Neuronal stem cell (in vitro differentiated cells): ENCODE results near the gene ZNF827.

Source experiments
- DNase-seq: peaks from one replicate; pipeline ENCODE4 v3.0.0-alpha.2; 2013; ENCODE audit warnings: low spot score
- H2AFZ ChIP-seq: one replicate; pipeline ENCODE4 v1.6.1; 2013; ENCODE audit warnings: mild to moderate bottlenecking, low read length, inconsistent platforms
- H2AK5ac ChIP-seq: 2 replicates; pipeline ENCODE4 v1.6.1; 2013; ENCODE audit warnings: low read depth, mild to moderate bottlenecking, inconsistent platforms, low read length, moderate library complexity, mixed read lengths
- H2BK120ac ChIP-seq: 2 replicates; pipeline ENCODE4 v1.6.1; 2013; ENCODE audit warnings: low read depth, mild to moderate bottlenecking, inconsistent platforms, low read length, moderate library complexity, mixed read lengths
- H2BK12ac ChIP-seq: one replicate; pipeline ENCODE4 v1.6.1; 2013; ENCODE audit warnings: low read length, inconsistent platforms
- H2BK15ac ChIP-seq: 2 replicates; pipeline ENCODE4 v1.6.1; 2013; ENCODE audit warnings: mild to moderate bottlenecking, low read length, inconsistent platforms, mixed read lengths
- H2BK5ac ChIP-seq: one replicate; pipeline ENCODE4 v1.6.1; 2013; ENCODE audit warnings: inconsistent platforms, mild to moderate bottlenecking, low read length, moderate library complexity
- H3K14ac ChIP-seq: one replicate; pipeline ENCODE4 v1.6.1; 2013; ENCODE audit warnings: low read length, inconsistent platforms
- H3K18ac ChIP-seq: 2 replicates; pipeline ENCODE4 v1.6.1; 2013; ENCODE audit warnings: low read length, inconsistent platforms
- H3K23ac ChIP-seq: 2 replicates; pipeline ENCODE4 v1.6.1; 2013; ENCODE audit warnings: low read depth, mild to moderate bottlenecking, mixed read lengths, low read length, inconsistent platforms; ENCODE audit not compliant: poor library complexity
- H3K27ac ChIP-seq: replicated peaks from 3 replicates; pipeline ENCODE4 v1.5.1; 2013; ENCODE audit warnings: low read length, inconsistent platforms
- H3K27me3 ChIP-seq, 3 experiments: 2 replicates each; pipeline ENCODE4 v1.6.1; 2013; ENCODE audit warnings: low read length in 3 of 3, mild to moderate bottlenecking in 2 of 3, inconsistent platforms in 1 of 3, low read depth in 1 of 3, mixed read lengths in 1 of 3, moderate library complexity in 1 of 3; ENCODE audit not compliant: control insufficient read depth in 3 of 3, insufficient read depth in 3 of 3
- H3K36me3 ChIP-seq, 2 donors: replicated peaks in 1 of 2; 2 replicates each; pipeline ENCODE4 v1.6.1; 2013; ENCODE audit warnings: low read length in 2 of 2; ENCODE audit not compliant: control insufficient read depth in 2 of 2, insufficient read depth in 2 of 2
- H3K4ac ChIP-seq: 2 replicates; pipeline ENCODE4 v1.6.1; 2013; ENCODE audit warnings: inconsistent platforms, mild to moderate bottlenecking, low read length, moderate library complexity
- H3K4me1 ChIP-seq, 2 donors: 1 replicate in 1 of 2; 2 replicates in 1 of 2; pipeline ENCODE4 v1.6.1; 2013; ENCODE audit warnings: low read length in 2 of 2, low read depth in 1 of 2; ENCODE audit not compliant: control insufficient read depth in 2 of 2, insufficient read depth in 1 of 2
- H3K4me2 ChIP-seq: one replicate; pipeline ENCODE4 v1.6.1; 2013; ENCODE audit warnings: mild to moderate bottlenecking, low read length, inconsistent platforms; ENCODE audit not compliant: insufficient read depth, poor library complexity, severe bottlenecking
- H3K4me3 ChIP-seq, 2 donors: 2 replicates each; pipeline ENCODE4 v1.5.1; 2013; ENCODE audit warnings: low read length in 2 of 2, mild to moderate bottlenecking in 2 of 2, inconsistent platforms in 1 of 2, moderate library complexity in 1 of 2
- H3K79me1 ChIP-seq: one replicate; pipeline ENCODE4 v1.6.1; 2013; ENCODE audit warnings: low read depth, mild to moderate bottlenecking, inconsistent platforms, low read length, moderate library complexity
- H3K9ac ChIP-seq: one replicate; pipeline ENCODE4 v1.6.1; 2013; ENCODE audit warnings: mild to moderate bottlenecking, low read depth, low read length, inconsistent platforms; ENCODE audit not compliant: poor library complexity
- H3K9me3 ChIP-seq, 2 donors: replicated peaks in 1 of 2; 2 replicates each; pipeline versions ENCODE3 to v1.6.1; 2013; ENCODE audit warnings: low read length in 2 of 2, mild to moderate bottlenecking in 2 of 2, inconsistent platforms in 1 of 2, low read depth in 1 of 2, mixed read lengths in 1 of 2, moderate library complexity in 1 of 2; ENCODE audit not compliant: control insufficient read depth in 2 of 2, insufficient read depth in 1 of 2
- H4K8ac ChIP-seq: one replicate; pipeline ENCODE4 v1.6.1; 2013; ENCODE audit warnings: low read depth, mild to moderate bottlenecking, inconsistent platforms, low read length, moderate library complexity
- H4K91ac ChIP-seq: one replicate; pipeline ENCODE4 v1.6.1; 2013; ENCODE audit warnings: low read length, low read depth, mild to moderate bottlenecking, inconsistent platforms; ENCODE audit not compliant: poor library complexity
- WGBS, 2 donors: extraction: QIAGEN DNeasy Blood & Tissue Kit; methylation state at CpG; one replicate each; pipeline ENCODE4 v1.1.7; 2013; ENCODE audit warnings: missing lambda C conversion rate in 2 of 2, mixed read lengths in 1 of 2; ENCODE audit not compliant: insufficient read length in 2 of 2, insufficient replicate concordance in 1 of 2; ENCODE audit errors: extremely low coverage in 2 of 2; 5-methylcytosine and 5-hydroxymethylcytosine counted together

ZNF827 gene

DNA sequence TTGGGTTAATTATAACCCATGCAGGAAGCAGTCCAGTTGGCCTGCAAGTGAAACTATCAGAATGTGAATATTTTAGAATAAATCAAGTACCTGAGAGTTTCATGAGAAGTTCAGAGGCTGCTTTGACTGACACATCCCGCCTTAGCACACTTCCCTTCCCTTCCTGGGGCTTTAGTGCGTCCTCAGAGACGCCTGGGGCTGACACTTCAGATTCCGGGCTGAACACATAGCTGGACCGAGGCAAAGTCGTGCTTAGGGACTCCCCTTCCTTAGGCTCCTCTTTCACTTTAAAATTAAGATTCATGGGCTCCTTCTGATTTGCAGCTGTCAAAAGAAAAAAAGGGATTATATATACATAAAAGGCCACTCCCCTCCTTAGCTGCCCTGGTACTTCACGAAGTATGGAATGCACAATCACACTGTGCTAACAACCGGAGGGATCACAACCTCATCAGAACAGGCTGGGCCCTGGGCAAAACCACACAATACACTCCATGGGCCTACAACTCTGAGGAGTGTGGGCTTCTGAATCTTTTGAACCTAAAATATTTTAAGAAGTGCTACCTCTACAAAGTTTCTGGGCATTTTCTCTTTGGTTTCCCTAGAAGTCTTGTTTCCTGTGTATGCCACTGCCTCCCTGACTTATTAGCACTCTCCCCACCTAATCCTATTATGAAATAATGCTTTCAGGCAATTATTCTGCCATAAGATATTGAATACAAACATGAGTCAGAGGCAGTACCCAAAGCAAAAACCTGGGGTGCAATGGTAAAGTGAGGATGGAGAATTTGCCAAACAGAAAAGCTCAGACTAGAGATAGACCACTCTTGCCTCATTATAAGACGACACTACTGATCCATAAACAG lies 68.2 kb downstream of the ZNF827 start:
- H2BK120ac ChIP-seq: no peak overlapping the region
- H3K4me1 ChIP-seq: peaks cover 0 to 2% of the 10 kb centered on the region in 2 donors
- H2BK5ac ChIP-seq: no peak overlapping the region
- no peak overlapping the region for H3K27ac ChIP-seq
- no peak overlapping the region for H3K9ac ChIP-seq
- H4K8ac ChIP-seq: no peak overlapping the region
- no peak overlapping the region for H3K18ac ChIP-seq
- no peaks in the 10 kb centered on the region for H3K79me1 ChIP-seq
- no peak for DNase-seq
- no peak overlapping the region for H3K4ac ChIP-seq
- H2BK15ac ChIP-seq: no peak overlapping the region
- no peaks in the 10 kb centered on the region for H3K9me3 ChIP-seq
- no peak overlapping the region for H4K91ac ChIP-seq
- no peak overlapping the region for H3K23ac ChIP-seq
- WGBS, 2 donors: no CpG with 5 or more reads among the region's 9 CpGs
- no peak overlapping the region for H2BK12ac ChIP-seq
- peaks cover 1 to 77% of the 10 kb centered on the region in 2 donors for H3K36me3 ChIP-seq
- H2AK5ac ChIP-seq: no peak overlapping the region
- no peaks in the 10 kb centered on the region for H3K27me3 ChIP-seq
- H3K4me3 ChIP-seq: no peak overlapping the region
- no peak overlapping the region for H3K14ac ChIP-seq
- no peak overlapping the region for H3K4me2 ChIP-seq
- H2AFZ ChIP-seq: no peak overlapping the region

DNA sequence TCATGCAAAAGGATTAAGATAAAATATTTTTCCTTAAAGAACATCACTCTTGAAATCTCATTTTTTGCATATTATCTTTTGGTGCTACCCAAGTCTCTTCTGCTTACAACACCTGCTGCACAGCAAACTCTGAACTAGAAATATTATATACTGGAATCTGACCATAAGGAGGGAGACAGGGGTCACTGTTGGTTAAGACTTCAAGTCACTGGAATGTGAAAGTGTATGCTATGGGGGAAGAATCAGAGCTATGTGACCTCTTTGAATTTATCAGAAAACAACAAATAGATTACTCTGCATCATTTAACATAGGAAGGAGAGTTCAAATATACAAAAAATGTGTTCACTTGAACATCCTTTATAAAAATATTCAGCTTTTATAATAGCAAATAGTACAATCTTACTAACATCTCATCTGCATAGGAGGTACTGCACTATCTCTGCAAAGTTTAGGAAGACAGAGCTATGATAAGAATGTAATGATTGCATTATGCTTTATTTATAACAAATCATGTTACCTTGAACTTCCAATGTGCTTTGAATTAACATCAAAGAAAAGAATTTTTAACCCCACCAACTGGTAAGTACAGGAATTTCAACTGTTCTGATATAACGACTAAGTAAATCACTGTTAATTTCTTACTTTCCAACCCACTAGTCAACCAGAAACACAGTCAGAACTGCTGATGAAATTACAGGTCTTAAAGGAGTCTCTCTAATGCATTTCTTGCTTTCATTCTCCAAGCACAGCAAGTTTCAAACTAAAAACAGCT lies 69.8 kb downstream of the ZNF827 start:
- Histone ChIP-seq H3K9ac (no peak overlapping the region), H3K27ac (no peak overlapping the region), H2AFZ (no peak overlapping the region), H4K91ac (no peak overlapping the region), H3K36me3 (peaks cover 1 to 70% of the 10 kb centered on the region in 2 donors), H2BK5ac (no peak overlapping the region), H3K18ac (no peak overlapping the region), H2BK12ac (no peak overlapping the region), H3K9me3 (no peaks in the 10 kb centered on the region), H3K4me1 (peaks cover 0 to 2% of the 10 kb centered on the region in 2 donors), H3K4ac (no peak overlapping the region), H3K23ac (no peak overlapping the region), H2BK15ac (no peak overlapping the region), H3K4me3 (no peak overlapping the region), H3K14ac (no peak overlapping the region), H3K27me3 (no peaks in the 10 kb centered on the region), H3K4me2 (no peak overlapping the region), H4K8ac (no peak overlapping the region), H3K79me1 (no peaks in the 10 kb centered on the region), H2AK5ac (no peak overlapping the region), H2BK120ac (no peak overlapping the region)
- WGBS, 2 donors: no CpG with 5 or more reads among the region's 1 CpG
- no peak for DNase-seq

DNA sequence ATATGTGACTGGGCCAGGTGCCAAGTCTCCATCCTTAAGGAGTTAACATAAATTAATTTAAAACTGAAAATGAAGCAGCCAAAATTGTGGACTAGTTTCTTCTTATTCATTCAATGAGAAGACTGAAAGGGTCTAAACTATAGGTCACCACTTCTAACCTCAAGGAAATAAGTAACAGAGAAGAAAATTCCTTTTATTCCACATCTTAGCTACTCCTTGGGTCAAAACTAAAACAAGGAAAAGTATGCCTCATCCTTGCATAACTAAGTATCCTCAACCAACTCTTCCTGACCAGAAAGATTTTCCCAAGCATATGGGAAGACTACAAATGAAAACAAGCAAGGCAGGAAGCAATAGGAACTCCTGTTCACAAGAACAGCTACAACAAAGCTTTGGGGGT lies 71.2 kb downstream of the ZNF827 start:
- Histone ChIP-seq H2AFZ (no peak overlapping the region), H3K4me1 (peaks cover 0 to 2% of the 10 kb centered on the region in 2 donors), H3K4me2 (no peak overlapping the region), H4K91ac (no peak overlapping the region), H3K79me1 (no peaks in the 10 kb centered on the region), H2BK12ac (no peak overlapping the region), H2BK5ac (no peak overlapping the region), H2AK5ac (no peak overlapping the region), H3K4me3 (no peak overlapping the region), H3K14ac (no peak overlapping the region), H3K27me3 (no peaks in the 10 kb centered on the region), H2BK15ac (no peak overlapping the region), H3K9ac (no peak overlapping the region), H4K8ac (no peak overlapping the region), H3K18ac (no peak overlapping the region), H3K23ac (no peak overlapping the region), H3K4ac (no peak overlapping the region), H3K36me3 (peaks cover 1 to 71% of the 10 kb centered on the region in 2 donors), H2BK120ac (no peak overlapping the region), H3K27ac (no peak overlapping the region), H3K9me3 (no peaks in the 10 kb centered on the region)
- DNase-seq: no peak

DNA sequence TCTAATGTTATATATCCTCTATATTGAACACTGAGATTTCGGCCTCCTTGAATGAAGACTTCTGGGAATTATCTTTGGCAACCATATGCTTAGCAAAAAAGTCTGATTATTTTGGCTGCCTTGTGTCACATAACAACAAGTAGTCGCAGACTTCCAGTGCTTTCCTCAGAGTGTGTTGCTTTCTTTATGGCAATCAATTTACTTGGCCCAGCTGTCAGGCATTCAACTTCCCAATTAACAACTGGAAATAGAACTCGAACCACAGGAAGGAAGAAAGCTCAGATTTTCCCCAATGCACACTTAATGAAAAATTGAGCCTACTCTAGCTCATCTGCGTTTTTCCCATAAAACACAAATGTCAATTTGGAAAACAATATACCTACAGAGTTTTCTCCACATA lies 71.6 kb downstream of the ZNF827 start:
- Histone ChIP-seq H3K14ac (no peak overlapping the region), H3K9ac (no peak overlapping the region), H2AK5ac (no peak overlapping the region), H3K36me3 (peaks cover 1 to 69% of the 10 kb centered on the region in 2 donors), H3K4ac (no peak overlapping the region), H3K4me1 (peaks cover 0 to 2% of the 10 kb centered on the region in 2 donors), H2BK12ac (no peak overlapping the region), H2BK15ac (no peak overlapping the region), H3K18ac (no peak overlapping the region), H3K23ac (no peak overlapping the region), H3K9me3 (no peaks in the 10 kb centered on the region), H4K91ac (no peak overlapping the region), H2BK5ac (no peak overlapping the region), H3K27ac (no peak overlapping the region), H3K4me3 (no peak overlapping the region), H3K4me2 (no peak overlapping the region), H2BK120ac (no peak overlapping the region), H4K8ac (no peak overlapping the region), H2AFZ (no peak overlapping the region), H3K79me1 (no peaks in the 10 kb centered on the region), H3K27me3 (no peaks in the 10 kb centered on the region)
- DNase-seq: no peak
- no CpG with 5 or more reads among the region's 4 CpGs for WGBS, 2 donors
